Choroid plexus epithelial cell (primary cell): ENCODE measurements around the gene PHACTR2.
"Not testable (repeated sequence)": the region's sequence is repeated elsewhere in the genome, so short reads cannot be mapped to it uniquely, and the experiment has no call there.

ENCODE experiments used
- DNase-seq: peaks from one replicate; pipeline ENCODE4 v3.0.0-alpha.2; 2010; ENCODE audit warnings: low read depth
- H3K4me3 ChIP-seq: 2 replicates; pipeline ENCODE4 v1.5.1; 2011; ENCODE audit warnings: low read depth, mild to moderate bottlenecking, control low read depth, low read length, moderate library complexity
- CTCF ChIP-seq: conservative IDR thresholded peaks from 2 replicates; pipeline ENCODE4 v1.5.1; 2011; ENCODE audit warnings: low read depth, mild to moderate bottlenecking, control low read depth, inconsistent platforms, low read length, moderate library complexity

The PHACTR2 gene

GRCh38 chr6:143677891-143678791 lies at the start of gene PHACTR2:
TSS of gene PHACTR2 (plus strand) at chr6:143677965. CDS start at chr6:143678164, 199 bp downstream.
- DNase-seq, result peak; percentile 74
- TF ChIP-seq CTCF, result no peak
- peak within 1 kb of the TSS; percentile 73 for H3K4me3 ChIP-seq

- H3K4me3 ChIP-seq, result no peak overlapping the region
- TF ChIP-seq CTCF, result no peak
- no peak for DNase-seq
Measured at GRCh38 chr6:143629104-143630080, 48.4 kb upstream of the PHACTR2 start.

GRCh38 chr6:143631196-143631595 lies 46.6 kb upstream of the PHACTR2 start:
- H3K4me3 ChIP-seq, DNase-seq: not testable (repeated sequence)

- no peak for TF ChIP-seq CTCF
- H3K4me3 ChIP-seq, result no peak overlapping the region
- DNase-seq, result no peak
Measured at GRCh38 chr6:143632894-143633293, 44.9 kb upstream of the PHACTR2 start.

GRCh38 chr6:143634486-143634885 lies 43.3 kb upstream of the PHACTR2 start:
- TF ChIP-seq CTCF, result no peak
- DNase-seq, result no peak
- H3K4me3 ChIP-seq, result no peak overlapping the region

GRCh38 chr6:143637691-143638090 lies 40.1 kb upstream of the PHACTR2 start:
- DNase-seq, result no peak
- TF ChIP-seq CTCF, result no peak

GRCh38 chr6:143642403-143642802 lies 35.4 kb upstream of the PHACTR2 start:
- DNase-seq, result no peak
- no peak overlapping the region for H3K4me3 ChIP-seq
- no peak for TF ChIP-seq CTCF

More at GRCh38 chr6:143637691-143638090, 40.1 kb upstream of the PHACTR2 start:
- H3K4me3 ChIP-seq, result no peak overlapping the region
